ENCODE results near the gene CCNC. TPM values are rescaled to one million over a fixed set of nuclear protein-coding genes. Genes with fewer than 3 reads are reported as not detected.

CCNC gene
- total RNA-seq, 2 experiments from 2014 or later, result 40.5 to 42.6 TPM

DNA sequence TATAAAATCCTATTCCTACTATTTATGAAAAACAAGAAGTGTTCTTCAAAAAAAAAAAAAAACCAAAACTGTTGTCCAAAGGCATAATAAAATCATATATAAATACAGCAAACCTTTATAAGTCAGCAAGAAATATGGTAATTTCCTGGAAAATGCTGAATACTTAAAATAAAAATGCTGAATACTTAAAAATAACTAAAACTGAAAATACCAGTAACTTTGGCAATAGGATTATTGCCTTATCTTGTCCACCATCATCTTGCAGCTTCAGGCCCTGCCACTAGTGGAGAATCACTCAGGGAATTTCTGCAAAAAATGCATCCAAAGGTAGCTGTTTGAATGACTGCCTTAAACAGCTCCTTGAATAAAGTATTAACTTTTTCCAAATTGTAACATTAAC lies 24.5 kb downstream of the CCNC start:
- no peaks in the 10 kb centered on the region for H3K27me3 Mint-ChIP-seq
- H3K4me1 Mint-ChIP-seq (ENCODE audit: low read depth), result peaks cover 4% of the 10 kb centered on the region
- ChIA-PET CTCF (interaction anchor here (0.9 kb wide), 1 partner anchor 25 kb away, joined by 4 read pairs; the partner anchor contains the start of gene CCNC), POLR2A (no interaction called here)
- Histone ChIP-seq H3K4me3 (ENCODE audit: low read length) (no peak overlapping the region), H3K27ac (ENCODE audit: low read depth in 1 of 2, low read length in 2 of 2) (no peak overlapping the region), H3K36me3 (ENCODE audit: insufficient read depth, low read length) (peaks cover 58% of the 10 kb centered on the region), H3K9me3 (ENCODE audit: control insufficient read depth in 1 of 2, insufficient read depth in 1 of 2, low read length in 2 of 2) (no peaks in the 10 kb centered on the region), H3K4me1 (ENCODE audit: insufficient read depth, low read length) (no peaks in the 10 kb centered on the region), H3K27me3 (ENCODE audit: control insufficient read depth in 1 of 2, insufficient read depth in 2 of 2, low read length in 2 of 2) (no peaks in the 10 kb centered on the region)
- no peak for ATAC-seq (ENCODE audit: poor library complexity)
- DNase-seq, result no peak
- H3K27ac Mint-ChIP-seq, result no peak overlapping the region
- TF ChIP-seq CTCF (IDR thresholded peaks at IDR 0.05), result no peak
- H3K36me3 Mint-ChIP-seq (ENCODE audit: low read depth), result peaks cover 83% of the 10 kb centered on the region
- no peaks in the 10 kb centered on the region for H3K9me3 Mint-ChIP-seq
- no peak overlapping the region for H3K4me3 Mint-ChIP-seq
- intact Hi-C loops (cut with DNase I, micrococcal nuclease), result no loop called here

GRCh38 chr6:99530627-99531026 lies 37.8 kb downstream of the CCNC start:
- no peak for TF ChIP-seq CTCF (IDR thresholded peaks at IDR 0.05)
- POLR2A ChIA-PET, result interaction anchor here (0.7 to 1.0 kb wide), 2 partner anchors 9 to 37 kb away, joined by 3 to 4 read pairs; partner anchors contain the start of gene CCNC

GRCh38 chr6:99522531-99522930 lies 45.9 kb downstream of the CCNC start:
- Mint-ChIP-seq H3K27ac (no peak overlapping the region), H3K4me1 (ENCODE audit: low read depth) (peaks cover 34% of the 10 kb centered on the region), H3K36me3 (ENCODE audit: low read depth) (peaks cover 9% of the 10 kb centered on the region), H3K4me3 (peak overlapping the region; percentile 30), H3K9me3 (no peaks in the 10 kb centered on the region), H3K27me3 (no peaks in the 10 kb centered on the region)
- ATAC-seq (ENCODE audit: poor library complexity) (no peak), DNase-seq (no peak)
- Histone ChIP-seq H3K9me3 (ENCODE audit: control insufficient read depth in 1 of 2, insufficient read depth in 1 of 2, low read length in 2 of 2) (no peaks in the 10 kb centered on the region), H3K4me3 (ENCODE audit: low read length) (no peak overlapping the region), H3K4me1 (ENCODE audit: insufficient read depth, low read length) (peaks cover 12% of the 10 kb centered on the region), H3K27me3 (ENCODE audit: control insufficient read depth in 1 of 2, insufficient read depth in 2 of 2, low read length in 2 of 2) (no peaks in the 10 kb centered on the region), H3K36me3 (ENCODE audit: insufficient read depth, low read length) (no peaks in the 10 kb centered on the region), H3K27ac (ENCODE audit: low read depth in 1 of 2, low read length in 2 of 2) (no peak overlapping the region)
- intact Hi-C loops (cut with DNase I, micrococcal nuclease), result loop anchor here in 1 of 2 experiments (5.0 kb wide), 1 partner anchor 35 kb away; no protein-coding TSS in a partner anchor
- ChIA-PET POLR2A (interaction anchor here (1.8 to 3.8 kb wide), 3 partner anchors 29 to 96 kb away, joined by 4 to 30 read pairs (median 14); partner anchors contain the start of gene CCNC), CTCF (interaction anchor here (3.2 kb wide), 1 partner anchor 45 kb away, joined by 9 read pairs; the partner anchor contains the start of gene CCNC)
- no peak for TF ChIP-seq CTCF (IDR thresholded peaks at IDR 0.05)

More at GRCh38 chr6:99530627-99531026, 37.8 kb downstream of the CCNC start:
- H3K27me3 Mint-ChIP-seq, result no peaks in the 10 kb centered on the region
- Histone ChIP-seq H3K9me3 (ENCODE audit: control insufficient read depth in 1 of 2, insufficient read depth in 1 of 2, low read length in 2 of 2) (no peaks in the 10 kb centered on the region), H3K27ac (ENCODE audit: low read depth in 1 of 2, low read length in 2 of 2) (no peak overlapping the region), H3K4me1 (ENCODE audit: insufficient read depth, low read length) (no peaks in the 10 kb centered on the region), H3K27me3 (ENCODE audit: control insufficient read depth in 1 of 2, insufficient read depth in 2 of 2, low read length in 2 of 2) (no peaks in the 10 kb centered on the region), H3K4me3 (ENCODE audit: low read length) (no peak overlapping the region), H3K36me3 (ENCODE audit: insufficient read depth, low read length) (peaks cover 23% of the 10 kb centered on the region)
- ATAC-seq (ENCODE audit: poor library complexity) (no peak), DNase-seq (no peak)
- intact Hi-C loops (cut with DNase I, micrococcal nuclease), result no loop called here
- H3K36me3 Mint-ChIP-seq (ENCODE audit: low read depth), result peaks cover 43% of the 10 kb centered on the region
- H3K9me3 Mint-ChIP-seq, result no peaks in the 10 kb centered on the region
- H3K27ac Mint-ChIP-seq, result no peak overlapping the region
- CTCF ChIA-PET, result interaction anchor here (0.7 kb wide), 1 partner anchor 157 kb away, joined by 3 read pairs; no protein-coding TSS in a partner anchor
- no peaks in the 10 kb centered on the region for H3K4me1 Mint-ChIP-seq (ENCODE audit: low read depth)
- H3K4me3 Mint-ChIP-seq, result no peak overlapping the region

All from CD4-positive, alpha-beta T cell (primary cell).